PFSK-1 (cell line): ENCODE results near the gene TUBD1.

Experiments used
- REST ChIP-seq, 2 experiments: IDR thresholded peaks; 2 replicates each; pipeline versions ENCODE4 v1.6.1 to v1.8.0; 2011 to 2012; ENCODE audit warnings: low read depth in 2 of 2, low read length in 2 of 2, control low read depth in 1 of 2, inconsistent platforms in 1 of 2, mild to moderate bottlenecking in 1 of 2, moderate library complexity in 1 of 2; ENCODE audit not compliant: insufficient read depth in 1 of 2
- SIN3A ChIP-seq: IDR thresholded peaks from 2 replicates; pipeline ENCODE4 v1.6.1; 2012; ENCODE audit warnings: mild to moderate bottlenecking, low read length, moderate library complexity, borderline replicate concordance; ENCODE audit not compliant: insufficient read depth
- TAF1 ChIP-seq: IDR thresholded peaks from 2 replicates; pipeline ENCODE4 v1.6.1; 2012; ENCODE audit warnings: low read length, control low read depth, borderline replicate concordance; ENCODE audit not compliant: insufficient read depth

- no peak for TF ChIP-seq TAF1
- TF ChIP-seq REST (IDR thresholded peaks at IDR 0.05; ENCODE audit: insufficient read depth in 1 of 2, low read depth in 2 of 2, low read length in 2 of 2), result no peak
- TF ChIP-seq SIN3A, result no peak
These were observed 35.6 kb downstream of the TUBD1 start for GRCh38 chr17:59856859-59857794.
